B cell (primary cell): ENCODE data around the gene UBR7. TPM values are rescaled to one million over a fixed set of nuclear protein-coding genes. Genes with fewer than 3 reads are reported as not detected.
"Not testable (repeated sequence)": the region's sequence is repeated elsewhere in the genome, so short reads cannot be mapped to it uniquely, and the experiment has no call there.

Source experiments
- ATAC-seq: fragments of 200-7000 bp; cut with Tn5 transposase; one replicate; pipeline ENCODE4 v1.10.0; 2021; ENCODE audit warnings: low read depth, mild to moderate bottlenecking, moderate number of reproducible peaks, moderate library complexity
- CTCF ChIA-PET: fragments of 350-600 bp; sonication (Branson Sonifier 250); formaldehyde crosslinking; loops from one replicate; lab custom pipeline; 2021; ENCODE audit warnings: antibody characterized with exemption, inconsistent platforms; lab: Charles Lee
- POLR2A ChIA-PET: fragments of 350-600 bp; sonication (Branson Sonifier 250); formaldehyde crosslinking; loops from one replicate; lab custom pipeline; 2021; ENCODE audit warnings: antibody characterized with exemption; lab: Charles Lee
- DNase-seq: peaks from one replicate; pipeline ENCODE4 v3.0.0; 2013
- H2AFZ ChIP-seq: 2 replicates; pipeline ENCODE4 v1.6.1; 2012; ENCODE audit warnings: mild to moderate bottlenecking, low read depth, low read length; ENCODE audit not compliant: insufficient read depth, poor library complexity, severe bottlenecking
- H3K27ac ChIP-seq, 2 donors: 1 replicate in 1 of 2; 2 replicates in 1 of 2; pipeline ENCODE4 v1.5.1; 2012 to 2013; ENCODE audit warnings: low read length in 2 of 2, mild to moderate bottlenecking in 2 of 2, moderate library complexity in 1 of 2
- H3K27me3 ChIP-seq, 4 experiments: fragments of 200-600 bp in 1 of 4; sonication (generic) in 1 of 4; replicated peaks in 1 of 4; 1 replicate in 2 of 4; 2 replicates in 2 of 4; pipeline versions ENCODE4 v1.6.1 to v1.7.0; 2013 to 2016; ENCODE audit warnings: low read length in 3 of 4, mild to moderate bottlenecking in 2 of 4, mixed read lengths in 1 of 4, moderate library complexity in 1 of 4; ENCODE audit not compliant: insufficient read depth in 4 of 4, control insufficient read depth in 3 of 4; ENCODE audit errors: control extremely low read depth in 1 of 4
- H3K36me3 ChIP-seq, 2 experiments: replicated peaks in 1 of 2; 1 replicate in 1 of 2; 2 replicates in 1 of 2; pipeline versions ENCODE4 v1.6.1 to v1.7.1; 2013; ENCODE audit warnings: low read length in 1 of 2; ENCODE audit not compliant: insufficient read depth in 2 of 2, control insufficient read depth in 1 of 2; ENCODE audit errors: control extremely low read depth in 1 of 2, extremely low read depth in 1 of 2
- H3K4me1 ChIP-seq, 2 donors: fragments of 200-600 bp in 1 of 2; sonication (generic) in 1 of 2; 1 replicate in 1 of 2; 2 replicates in 1 of 2; pipeline versions ENCODE4 v1.5.1 to v1.6.1; 2013 to 2017; ENCODE audit warnings: low read length in 2 of 2; ENCODE audit not compliant: control insufficient read depth in 2 of 2, insufficient read depth in 2 of 2
- H3K4me2 ChIP-seq: replicated peaks from 2 replicates; pipeline ENCODE3; 2012; ENCODE audit warnings: mild to moderate bottlenecking, low read depth, low read length; ENCODE audit not compliant: poor library complexity, severe bottlenecking
- H3K4me3 ChIP-seq, 5 experiments: fragments of 200-600 bp in 1 of 5; sonication (generic) in 1 of 5; 1 replicate in 3 of 5; 2 replicates in 2 of 5; pipeline versions ENCODE4 v1.5.1 to v1.7.0; 2011 to 2016; ENCODE audit warnings: low read length in 4 of 5, mild to moderate bottlenecking in 4 of 5, low read depth in 2 of 5, control low read depth in 1 of 5, moderate library complexity in 1 of 5; ENCODE audit not compliant: insufficient read depth in 1 of 5; ENCODE audit errors: control extremely low read depth in 1 of 5, extremely low read depth in 1 of 5
- H3K79me2 ChIP-seq: fragments of 200-600 bp; sonication (generic); one replicate; pipeline ENCODE4 v1.6.0; 2016; ENCODE audit warnings: low read length; ENCODE audit not compliant: control insufficient read depth, insufficient read depth
- H3K9ac ChIP-seq: fragments of 200-600 bp; sonication (generic); 2 replicates; pipeline ENCODE4 v1.6.1; 2017; ENCODE audit warnings: mild to moderate bottlenecking, low read length, moderate library complexity
- H3K9me3 ChIP-seq, 3 donors: one replicate each; pipeline versions ENCODE4 v1.6.1 to v1.7.1; 2013; ENCODE audit warnings: low read length in 2 of 3; ENCODE audit not compliant: control insufficient read depth in 2 of 3, insufficient read depth in 1 of 3; ENCODE audit errors: control extremely low read depth in 1 of 3
- H4K20me1 ChIP-seq: 2 replicates; pipeline ENCODE4 v1.6.0; 2012; ENCODE audit warnings: mild to moderate bottlenecking, low read length; ENCODE audit not compliant: insufficient read depth, control insufficient read depth, poor library complexity, severe bottlenecking
- H3K27ac Mint-ChIP-seq: one replicate; pipeline ENCODE4 v1.8.0; 2021; ENCODE audit warnings: mixed read lengths
- H3K27me3 Mint-ChIP-seq: one replicate; pipeline ENCODE4 v1.8.0; 2021; ENCODE audit warnings: mixed read lengths
- H3K4me1 Mint-ChIP-seq: one replicate; pipeline ENCODE4 v1.8.0; 2021; ENCODE audit warnings: mixed read lengths
- H3K4me3 Mint-ChIP-seq: one replicate; pipeline ENCODE4 v1.8.0; 2021; ENCODE audit warnings: mixed read lengths
- H3K9me3 Mint-ChIP-seq: one replicate; pipeline ENCODE4 v1.8.0; 2022; ENCODE audit warnings: mixed read lengths; ENCODE audit not compliant: insufficient read depth
- CTCF ChIP-seq: fragments of 200-600 bp; IDR thresholded peaks from one replicate; pipeline ENCODE4 v1.8.0; 2022; ENCODE audit warnings: antibody characterized with exemption, mild to moderate bottlenecking
- EZH2 ChIP-seq: IDR thresholded peaks from 2 replicates; pipeline ENCODE4 v1.6.1; 2012; ENCODE audit warnings: borderline replicate concordance, low read depth, mild to moderate bottlenecking, moderate library complexity, low read length; ENCODE audit not compliant: insufficient read depth, poor library complexity, severe bottlenecking
- WGBS: methylation state at CpG from one replicate; pipeline ENCODE4 v1.1.5; 2013; ENCODE audit warnings: missing lambda C conversion rate; ENCODE audit not compliant: insufficient coverage; 5-methylcytosine and 5-hydroxymethylcytosine counted together
- intact Hi-C: fragments of 100-400 bp; cut with micrococcal nuclease; formaldehyde crosslinking; loops from one replicate; pipeline ENCODE4 v1.10.0; 2022
- polyA plus RNA-seq: library from polyadenylated mRNA; depleted of rRNA; stranded (reverse); fragments of >200 nt; gene quantifications from 2 replicates; pipeline ENCODE4 v1.2.3, GENCODE V29; 2012
- total RNA-seq, 2 donors: library from RNA; stranded (reverse); fragments of 120-200 nt in 1 of 2; gene quantifications; 1 replicate in 1 of 2; 2 replicates in 1 of 2; pipeline versions ENCODE4 v1.2.3 to v1.2.4, GENCODE V29; 2013 to 2022

UBR7 gene
- total and polyA plus RNA-seq, 2 donors (not counting 1 experiment from before 2014, with no cell fraction given): 11.3 to 17.3 TPM

GRCh38 chr14:93163564-93163963 lies 43.5 kb upstream of the UBR7 start:
- Mint-ChIP-seq H3K4me3 (no peak overlapping the region), H3K4me1 (no peaks in the 10 kb centered on the region), H3K27ac (no peak overlapping the region), H3K27me3 (no peaks in the 10 kb centered on the region), H3K9me3 (no peaks in the 10 kb centered on the region)
- Histone ChIP-seq H3K9ac (no peak overlapping the region), H3K79me2 (no peaks in the 10 kb centered on the region), H4K20me1 (no peaks in the 10 kb centered on the region), H3K36me3 (no peaks in the 10 kb centered on the region), H3K4me2 (no peak overlapping the region), H3K4me1 (no peaks in the 10 kb centered on the region), H3K4me3 (no peak overlapping the region), H2AFZ (no peak overlapping the region), H3K27me3 (no peaks in the 10 kb centered on the region), H3K9me3 (no peaks in the 10 kb centered on the region), H3K27ac (no peak overlapping the region)
- intact Hi-C loops: no loop called here
- ChIA-PET POLR2A (no interaction called here), CTCF (interaction anchor here (1.0 kb wide), 1 partner anchor 55 kb away, joined by 3 read pairs; no protein-coding TSS in a partner anchor)
- no peak for TF ChIP-seq EZH2
- TF ChIP-seq CTCF: no peak
- DNase-seq (no peak), ATAC-seq (no peak)
- WGBS: no CpG with 5 or more reads among the region's 5 CpGs

GRCh38 chr14:93165271-93166265 lies 41.5 kb upstream of the UBR7 start:
- H3K9me3 ChIP-seq, H3K4me3 ChIP-seq, ATAC-seq, H3K4me1 ChIP-seq, CTCF ChIA-PET, H3K4me2 ChIP-seq, H3K27me3 Mint-ChIP-seq, H3K4me3 Mint-ChIP-seq, H3K27ac Mint-ChIP-seq, POLR2A ChIA-PET, H3K9me3 Mint-ChIP-seq, intact Hi-C loops, H3K79me2 ChIP-seq, H3K9ac ChIP-seq, H3K4me1 Mint-ChIP-seq, H4K20me1 ChIP-seq, H3K36me3 ChIP-seq, H3K27me3 ChIP-seq, DNase-seq, H3K27ac ChIP-seq, H2AFZ ChIP-seq: not testable (repeated sequence)
- WGBS: 98% methylated on average over 7 of the region's 26 CpGs

GRCh38 chr14:93168610-93169009 lies 38.4 kb upstream of the UBR7 start:
- H3K27ac Mint-ChIP-seq, H4K20me1 ChIP-seq, H3K4me1 Mint-ChIP-seq, H3K4me2 ChIP-seq, H3K27ac ChIP-seq, H3K27me3 ChIP-seq, H3K79me2 ChIP-seq, ATAC-seq, H2AFZ ChIP-seq, H3K36me3 ChIP-seq, H3K4me3 ChIP-seq, DNase-seq, H3K9me3 ChIP-seq, intact Hi-C loops, H3K4me3 Mint-ChIP-seq, H3K4me1 ChIP-seq, H3K27me3 Mint-ChIP-seq, H3K9me3 Mint-ChIP-seq, H3K9ac ChIP-seq: not testable (repeated sequence)
- 84% methylated on average over 8 of the region's 9 CpGs for WGBS
- POLR2A ChIA-PET: interaction anchor here (0.6 kb wide), 1 partner anchor 42 kb away, joined by 4 read pairs; no protein-coding TSS in a partner anchor
- CTCF ChIA-PET: interaction anchor here (1.0 to 2.8 kb wide), 3 partner anchors 9 to 56 kb away, joined by 4 to 8 read pairs (median 6); no protein-coding TSS in a partner anchor
